NCI-H128 (cell line): Measurements from ENCODE around the gene ACAP3.
A peak's percentile ranks its signal among the peaks of the same experiment; 100 is the strongest.

Experiments used
- DNase-seq: peaks from one replicate; lab custom pipeline; 2025; ENCODE audit not compliant: unreplicated experiment; lab: John Stamatoyannopoulos, UW

The ACAP3 gene

DNA sequence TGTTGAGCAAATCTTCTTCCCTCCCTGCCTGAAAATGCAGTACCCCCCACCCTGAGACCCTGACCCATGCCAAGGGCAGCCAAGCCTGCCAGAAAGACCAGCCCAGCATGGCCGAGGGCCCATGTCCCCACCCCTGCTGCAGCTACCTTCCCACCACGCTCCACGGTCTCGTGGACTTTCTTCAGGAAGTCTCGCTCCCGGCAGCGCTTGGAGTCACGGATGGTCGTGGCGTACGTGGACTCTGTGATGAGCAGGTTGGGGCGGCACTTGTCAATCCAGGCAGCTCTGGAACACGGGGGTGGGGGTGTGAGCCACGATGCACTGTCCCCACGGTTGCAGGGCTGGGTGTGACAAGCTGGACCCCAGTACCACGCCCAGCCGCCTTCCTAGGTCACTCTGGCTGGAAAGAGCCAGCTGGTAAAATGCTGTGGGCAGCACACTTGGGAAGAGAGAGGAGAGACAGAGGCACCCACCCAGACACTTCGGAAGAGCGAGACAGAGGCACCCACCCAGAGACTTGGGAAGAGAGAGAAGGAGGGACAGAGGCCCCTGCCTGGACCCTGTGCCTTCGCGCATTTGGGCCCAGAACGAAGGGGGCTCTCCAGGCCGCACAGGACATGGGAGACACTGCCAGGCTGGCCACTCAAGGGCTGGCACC lies 7.1 kb upstream of the ACAP3 start:
- DNase-seq: no peak

DNA sequence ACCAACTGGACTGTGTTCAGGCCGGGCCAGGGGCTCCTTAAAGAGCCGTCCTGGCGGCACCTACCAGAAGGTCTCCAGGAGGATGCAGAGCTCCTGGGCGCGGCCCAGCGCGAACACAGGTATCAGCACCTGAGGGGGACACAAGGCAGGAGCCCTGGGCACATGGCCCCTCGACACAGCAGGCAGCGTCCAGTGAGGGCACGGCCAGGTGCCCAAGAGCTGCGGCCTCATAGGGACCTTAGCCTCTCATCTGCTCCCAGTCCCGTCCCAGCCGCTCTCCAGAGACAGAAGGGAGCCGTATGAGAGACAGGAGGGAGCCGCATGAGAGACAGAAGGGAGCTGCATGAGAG lies 6.5 kb upstream of the ACAP3 start:
- no peak for DNase-seq

DNA sequence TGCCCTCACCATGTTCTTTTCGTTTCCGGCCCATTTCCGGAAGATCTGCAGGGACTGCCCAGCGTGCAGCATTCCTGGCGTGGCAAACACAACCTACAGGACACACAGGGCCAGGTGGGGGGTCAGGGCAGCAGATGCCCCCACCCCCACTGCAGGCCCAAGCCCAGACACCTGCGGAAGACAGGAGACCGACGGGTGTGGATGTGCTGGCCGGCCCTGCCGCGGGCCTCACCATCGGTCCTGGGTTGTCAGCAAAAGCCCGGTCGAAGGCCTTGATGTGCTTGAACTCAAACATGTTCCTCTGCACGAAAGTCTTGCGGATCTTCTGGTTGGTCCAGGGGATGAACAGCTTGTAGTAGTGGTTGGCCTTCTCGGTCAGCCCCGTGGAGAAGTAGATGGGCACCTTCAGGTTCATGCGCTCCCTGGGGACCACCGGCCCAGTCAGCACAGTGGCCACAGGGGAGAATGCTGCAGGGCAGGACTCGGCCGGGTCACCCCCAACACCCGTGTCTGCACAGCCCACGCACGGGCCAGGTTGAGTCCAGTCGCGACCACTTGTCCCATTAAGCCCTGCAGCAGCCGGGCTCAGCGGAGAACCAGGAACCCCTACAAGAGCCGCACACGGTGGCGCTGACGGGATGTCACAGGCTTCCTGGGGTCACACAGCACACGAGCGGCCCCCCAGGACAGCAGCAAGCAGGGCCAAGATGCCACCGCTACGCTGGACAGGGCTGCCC lies 5.9 kb upstream of the ACAP3 start:
- no peak for DNase-seq

GRCh38 chr1:1312450-1313314 lies 5.0 kb upstream of the ACAP3 start:
- DNase-seq: no peak

DNA sequence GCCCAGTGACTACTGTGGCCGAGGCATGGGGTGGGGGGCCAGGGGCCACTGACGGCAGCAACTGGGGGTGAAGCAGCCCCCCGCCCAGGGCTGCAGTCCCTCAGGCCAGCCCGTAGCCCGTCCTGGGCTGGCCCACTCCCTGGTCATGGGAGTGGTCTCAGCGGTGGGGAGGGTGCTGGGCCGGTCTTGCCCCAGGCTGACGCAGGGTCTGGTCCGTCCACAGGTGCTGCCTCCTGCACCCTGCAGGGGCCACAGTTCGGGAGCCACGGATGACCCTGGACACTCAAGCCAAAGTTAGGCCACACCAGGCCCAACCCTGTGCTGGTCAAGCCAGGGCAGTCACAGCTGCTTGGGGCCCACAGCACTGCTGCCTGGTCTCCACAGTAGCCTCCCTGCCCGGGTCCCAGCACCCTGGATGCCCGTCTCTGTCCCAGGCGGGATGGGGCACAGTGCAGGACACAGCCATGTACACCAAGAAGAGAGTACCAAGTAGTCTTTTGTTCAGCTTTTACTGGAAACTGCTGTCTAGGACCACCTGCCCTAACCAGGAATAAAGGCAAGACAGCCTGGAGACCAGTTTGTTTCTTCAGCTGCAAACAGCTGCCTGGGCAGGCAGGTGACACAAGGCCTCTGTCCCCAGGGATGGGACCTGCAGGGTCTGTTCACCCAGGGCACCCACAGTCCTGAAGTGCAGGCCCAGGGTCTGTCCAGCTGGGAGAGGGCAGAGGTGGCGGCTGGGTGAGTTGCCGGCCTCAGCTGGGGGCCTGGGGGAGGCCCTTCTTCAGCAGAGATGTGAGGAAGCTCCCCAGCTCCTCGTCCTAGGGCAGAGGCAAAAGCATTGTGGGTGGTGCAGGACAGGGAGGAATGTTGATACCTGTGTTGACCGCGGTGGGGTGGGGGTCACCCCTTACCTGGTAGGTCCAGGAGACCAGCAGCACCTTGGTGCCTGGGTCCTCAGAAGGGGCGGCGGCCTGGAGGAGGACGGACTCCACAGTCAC lies 3.7 kb upstream of the ACAP3 start:
- DNase-seq: no peak

DNA sequence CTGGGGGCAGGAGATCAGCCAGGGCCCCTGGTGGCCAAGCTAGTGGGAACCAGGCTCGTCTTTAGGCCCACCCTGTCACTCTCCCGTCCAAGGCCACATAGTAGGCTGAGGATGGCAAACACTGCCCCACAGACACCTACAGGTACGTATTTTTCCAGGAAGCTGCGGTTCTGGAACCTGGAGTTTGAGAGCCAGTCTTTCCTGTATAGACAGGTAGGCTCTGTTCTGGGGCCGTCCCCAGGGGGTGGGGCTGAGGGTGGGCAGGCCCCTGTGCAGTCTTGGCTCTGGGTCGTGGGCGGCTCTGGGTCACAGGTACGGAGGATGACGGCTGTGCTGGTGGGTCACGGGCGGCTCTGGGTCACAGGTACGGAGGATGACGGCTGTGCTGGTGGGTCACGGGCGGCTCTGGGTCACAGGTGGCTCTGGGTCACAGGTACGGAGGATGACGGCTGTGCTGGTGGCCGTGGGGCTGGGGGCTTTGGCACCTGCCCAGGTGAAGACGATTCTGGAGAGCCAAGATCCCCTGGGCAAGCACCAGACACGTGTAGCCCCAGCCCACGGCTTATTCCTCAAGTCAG lies 2.8 kb upstream of the ACAP3 start:
- no peak for DNase-seq

GRCh38 chr1:1310109-1310385 lies 2.3 kb upstream of the ACAP3 start:
- DNase-seq: no peak

- DNase-seq: no peak
These were observed 1.8 kb upstream of the ACAP3 start for GRCh38 chr1:1309251-1310108.

DNA sequence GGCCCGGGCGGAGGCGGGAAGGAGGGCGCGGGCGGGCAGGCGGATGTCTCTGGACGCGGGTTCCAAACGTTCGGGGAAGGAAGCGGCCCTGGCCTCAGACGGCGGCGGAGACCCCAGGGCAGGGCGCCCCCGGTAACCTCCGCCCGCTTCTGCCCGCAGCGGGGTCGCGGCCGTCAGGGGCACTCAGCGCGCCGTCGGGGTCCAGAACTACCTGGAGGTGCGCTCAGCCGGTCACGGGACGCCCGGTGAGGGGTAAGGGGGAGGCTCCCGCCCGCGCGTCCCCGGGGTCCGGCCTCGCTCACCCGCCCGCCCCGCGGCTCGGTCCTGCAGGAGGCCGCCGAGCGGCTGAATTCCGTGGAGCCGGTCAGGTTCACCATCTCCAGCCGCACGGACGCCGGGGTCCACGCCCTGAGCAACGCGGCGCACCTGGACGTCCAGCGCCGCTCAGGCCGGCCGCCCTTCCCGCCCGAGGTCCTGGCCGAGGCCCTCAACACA lies 1.1 kb upstream of the ACAP3 start:
- no peak for DNase-seq

DNA sequence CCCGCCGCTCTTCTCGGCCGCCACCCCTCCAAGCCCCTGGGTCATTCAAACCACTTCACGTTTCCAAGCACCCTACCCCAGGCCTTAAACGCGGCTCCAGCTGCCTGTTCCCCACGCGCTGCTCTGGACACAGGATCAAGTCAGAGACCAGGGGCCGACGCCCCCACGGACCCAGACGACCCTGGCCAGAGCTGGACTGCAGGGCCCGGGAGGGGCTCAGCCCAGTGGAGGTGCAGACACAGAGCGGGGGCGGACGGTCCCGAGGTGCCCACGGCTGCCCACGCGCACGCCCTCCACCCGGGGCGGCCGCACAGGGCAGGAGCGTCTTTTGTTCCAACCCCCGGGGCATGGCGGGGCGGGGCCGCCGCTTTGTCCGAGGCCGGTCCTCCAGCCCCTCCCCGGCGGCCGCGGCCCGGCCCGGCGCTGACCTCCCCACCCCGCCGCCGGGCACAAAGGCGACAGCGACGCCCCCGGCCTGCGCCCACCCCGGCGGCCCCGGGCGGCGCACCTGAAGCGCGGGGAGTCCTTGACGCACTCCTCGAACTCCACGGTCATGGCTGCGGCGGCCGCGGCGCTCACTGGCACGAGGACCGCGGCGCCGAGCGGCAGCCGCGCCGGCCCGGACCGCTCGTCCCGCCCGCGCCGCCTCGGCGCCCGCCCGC lies 338 bp downstream of the ACAP3 start:
- no peak for DNase-seq

DNA sequence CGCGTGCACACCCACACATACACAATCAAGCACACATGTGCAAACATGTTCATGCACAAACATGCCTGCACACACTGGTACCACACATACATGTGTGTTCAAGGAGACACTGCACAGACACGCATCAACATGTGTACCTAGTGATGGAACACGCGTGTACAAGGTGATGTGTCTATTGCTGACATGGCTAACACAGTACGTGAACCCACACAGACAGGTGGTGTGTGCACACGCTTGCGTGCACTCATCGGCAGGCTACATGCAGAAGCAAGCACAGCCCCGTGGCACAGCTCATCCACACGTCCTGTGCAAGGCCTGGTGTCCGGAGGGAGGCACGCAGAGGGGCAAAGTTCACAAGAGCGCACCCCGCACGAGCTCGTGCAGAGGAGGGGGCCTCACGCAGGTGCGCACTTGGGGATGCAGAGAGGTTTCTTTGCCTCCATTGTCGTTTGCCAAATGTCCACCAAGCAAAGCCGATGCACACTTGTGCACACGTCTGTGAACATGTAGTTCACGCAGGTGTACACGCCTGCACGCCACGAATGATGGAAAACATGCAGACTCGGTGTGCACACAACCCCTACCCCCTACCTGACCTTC lies 969 bp downstream of the ACAP3 start:
- DNase-seq: no peak

DNA sequence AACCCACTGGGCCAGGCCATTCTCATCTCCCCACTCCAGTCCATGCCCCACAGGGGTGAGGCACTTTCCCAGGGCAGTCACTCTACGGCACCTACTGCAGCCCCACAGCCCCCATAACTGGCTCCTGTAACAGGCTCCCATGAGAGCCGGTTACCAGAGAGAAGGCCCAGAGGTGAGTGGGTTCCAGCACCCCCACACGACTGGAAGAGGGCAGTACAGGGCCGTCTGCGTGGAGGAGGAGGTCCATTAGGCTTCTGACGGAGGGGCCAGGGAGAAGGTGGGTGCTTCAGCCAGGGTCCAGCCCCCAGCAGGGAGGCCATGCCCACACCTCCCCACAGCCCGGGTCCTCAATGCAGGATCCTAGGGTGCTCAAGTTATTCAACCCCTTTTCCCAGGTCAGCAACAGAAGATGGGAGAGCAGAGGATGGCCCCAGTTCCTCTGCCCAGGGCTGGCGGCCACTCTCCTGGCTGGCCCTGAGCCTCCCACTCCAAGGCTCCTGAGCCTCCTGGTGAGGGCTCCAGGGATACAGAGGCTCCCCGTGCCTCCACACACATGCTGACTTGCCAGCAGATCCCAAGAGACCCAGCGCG lies 1.6 kb downstream of the ACAP3 start:
- DNase-seq: no peak

DNA sequence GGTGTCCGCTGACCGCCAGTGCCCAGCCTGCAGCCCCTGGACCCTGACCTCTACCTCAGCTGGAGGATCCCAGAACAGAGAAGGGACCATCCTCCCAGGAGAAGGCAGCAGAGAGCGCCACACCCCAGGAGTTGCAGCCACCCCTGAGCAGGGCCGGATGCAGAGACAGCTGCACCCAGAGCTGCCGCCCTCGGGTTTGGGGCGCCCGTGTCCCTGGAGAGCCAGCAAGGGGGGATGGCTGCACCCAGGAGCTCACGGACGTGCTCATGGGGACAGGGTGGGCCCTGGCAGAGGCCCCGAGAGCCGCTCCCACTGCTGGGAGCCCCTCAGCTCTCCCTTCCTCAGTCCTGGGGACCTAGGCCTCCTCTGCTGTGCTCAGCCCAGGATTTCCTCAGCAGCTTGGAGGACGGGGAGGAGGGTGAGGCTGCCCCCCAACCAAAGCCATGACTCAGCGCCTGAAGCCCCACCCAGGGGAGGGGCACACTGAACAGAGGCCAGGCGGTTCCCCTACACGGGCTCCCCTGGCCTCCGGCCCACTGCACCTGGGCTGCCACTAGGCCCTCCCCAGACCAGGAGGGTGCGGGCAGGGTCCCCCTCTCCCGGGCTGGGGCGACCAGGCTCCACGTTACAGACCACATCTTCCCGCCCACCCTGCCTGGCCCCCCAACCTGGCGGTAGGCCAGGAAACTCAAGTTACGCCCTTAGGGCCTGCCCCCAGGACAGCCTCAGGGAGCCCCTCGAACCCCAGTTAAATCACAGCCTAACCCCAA lies 2.2 kb downstream of the ACAP3 start:
- DNase-seq: no peak

GRCh38 chr1:1304331-1305299 lies 3.1 kb downstream of the ACAP3 start:
- peak; percentile 51 for DNase-seq

DNA sequence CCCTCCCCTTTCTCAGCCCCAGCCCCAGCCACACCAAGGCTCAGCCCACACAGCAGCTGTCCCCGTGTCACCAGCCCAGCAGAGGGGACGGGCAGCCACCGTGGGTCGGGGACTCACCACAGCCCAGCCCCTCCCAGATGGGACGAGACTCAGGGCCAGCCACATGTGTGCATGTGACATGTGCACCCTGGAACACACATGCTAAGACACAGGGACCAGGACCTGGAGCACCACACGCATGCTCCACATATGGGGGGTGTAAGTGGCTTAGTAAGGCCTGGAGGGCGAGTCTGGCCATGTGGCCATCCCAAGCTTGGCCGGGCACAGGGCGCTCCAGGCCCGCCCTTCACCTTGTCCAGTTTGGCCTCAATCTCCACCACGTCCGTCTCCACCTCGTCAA lies 4.0 kb downstream of the ACAP3 start:
- DNase-seq: no peak

GRCh38 chr1:1302951-1303509 lies 4.7 kb downstream of the ACAP3 start:
- no peak for DNase-seq
